GM18517 (cell line): ENCODE measurements around the gene PKP4.
"Not testable (repeated sequence)": the region's sequence is repeated elsewhere in the genome, so short reads cannot be mapped to it uniquely, and the experiment has no call there.

Experiments used
- ATAC-seq: cut with Tn5 transposase; IDR thresholded peaks from one replicate; pipeline ENCODE4 v1.9.1; 2021; ENCODE audit warnings: mild to moderate bottlenecking, moderate library complexity; ENCODE audit not compliant: unreplicated experiment

PKP4 gene

GRCh38 chr2:158472829-158473228, 16.1 kb downstream of the PKP4 start:
- not testable (repeated sequence) for ATAC-seq

GRCh38 chr2:158473300-158473699, 16.5 kb downstream of the PKP4 start:
- not testable (repeated sequence) for ATAC-seq

- no peak for ATAC-seq
Observed at GRCh38 chr2:158473719-158474392, 17.1 kb downstream of the PKP4 start.

GRCh38 chr2:158474526-158475011, 17.8 kb downstream of the PKP4 start:
- not testable (repeated sequence) for ATAC-seq

- ATAC-seq = no peak
Observed at GRCh38 chr2:158477202-158477601, 20.4 kb downstream of the PKP4 start.

- no peak for ATAC-seq
Observed at GRCh38 chr2:158478237-158478636, 21.5 kb downstream of the PKP4 start.

GRCh38 chr2:158478816-158479215, 22.1 kb downstream of the PKP4 start:
- no peak for ATAC-seq

GRCh38 chr2:158481116-158481515, 24.4 kb downstream of the PKP4 start:
- ATAC-seq = no peak

- ATAC-seq = no peak
Observed at GRCh38 chr2:158482594-158482993, 25.8 kb downstream of the PKP4 start.

- no peak for ATAC-seq
Observed at GRCh38 chr2:158484892-158485556, 28.3 kb downstream of the PKP4 start.

- ATAC-seq = no peak
Observed at GRCh38 chr2:158486150-158486969, 29.6 kb downstream of the PKP4 start.

- ATAC-seq = no peak
Observed at GRCh38 chr2:158486970-158487325, 30.2 kb downstream of the PKP4 start.

- ATAC-seq = no peak
Observed at GRCh38 chr2:158487419-158487818, 30.7 kb downstream of the PKP4 start.

GRCh38 chr2:158488442-158489216, 31.9 kb downstream of the PKP4 start:
- ATAC-seq = no peak

- ATAC-seq = no peak
Observed at GRCh38 chr2:158489366-158490112, 32.8 kb downstream of the PKP4 start.

- ATAC-seq = no peak
Observed at GRCh38 chr2:158491072-158491471, 34.3 kb downstream of the PKP4 start.

GRCh38 chr2:158493458-158493857, 36.7 kb downstream of the PKP4 start:
- no peak for ATAC-seq

- no peak for ATAC-seq
Observed at GRCh38 chr2:158495175-158495574, 38.4 kb downstream of the PKP4 start.

- no peak for ATAC-seq
Observed at GRCh38 chr2:158496986-158497385, 40.2 kb downstream of the PKP4 start.

GRCh38 chr2:158497486-158497885, 40.7 kb downstream of the PKP4 start:
- no peak for ATAC-seq
